GM12872 (cell line): Measurements from ENCODE around the gene CACNA1S.

Source experiments
- TF ChIP-seq, protein P1 (sequence below): IDR thresholded peaks from 3 replicates; pipeline ENCODE4 v1.5.1; 2011; ENCODE audit warnings: low read depth, mild to moderate bottlenecking, low read length, moderate library complexity; ENCODE audit not compliant: insufficient read depth

Gene CACNA1S

DNA sequence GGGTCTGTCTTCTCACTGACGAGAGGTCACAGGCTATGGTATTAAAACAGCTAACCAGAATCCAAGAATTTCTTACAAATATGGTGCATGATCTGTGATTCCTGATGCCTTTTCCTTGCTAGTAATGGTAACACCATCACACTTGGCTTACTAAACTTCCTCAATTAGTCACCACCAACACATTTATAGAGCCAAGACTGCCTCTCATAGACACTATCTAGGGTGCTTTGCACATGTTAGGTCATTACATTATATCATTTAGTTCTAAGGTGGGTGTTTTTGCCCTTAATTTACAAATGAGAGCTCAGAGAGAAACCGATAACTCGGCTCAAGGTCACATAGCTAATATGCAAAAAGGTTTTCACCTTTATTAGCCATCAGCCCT is 97.4 kb downstream of the CACNA1S start:
- TF ChIP-seq, protein P1, sequence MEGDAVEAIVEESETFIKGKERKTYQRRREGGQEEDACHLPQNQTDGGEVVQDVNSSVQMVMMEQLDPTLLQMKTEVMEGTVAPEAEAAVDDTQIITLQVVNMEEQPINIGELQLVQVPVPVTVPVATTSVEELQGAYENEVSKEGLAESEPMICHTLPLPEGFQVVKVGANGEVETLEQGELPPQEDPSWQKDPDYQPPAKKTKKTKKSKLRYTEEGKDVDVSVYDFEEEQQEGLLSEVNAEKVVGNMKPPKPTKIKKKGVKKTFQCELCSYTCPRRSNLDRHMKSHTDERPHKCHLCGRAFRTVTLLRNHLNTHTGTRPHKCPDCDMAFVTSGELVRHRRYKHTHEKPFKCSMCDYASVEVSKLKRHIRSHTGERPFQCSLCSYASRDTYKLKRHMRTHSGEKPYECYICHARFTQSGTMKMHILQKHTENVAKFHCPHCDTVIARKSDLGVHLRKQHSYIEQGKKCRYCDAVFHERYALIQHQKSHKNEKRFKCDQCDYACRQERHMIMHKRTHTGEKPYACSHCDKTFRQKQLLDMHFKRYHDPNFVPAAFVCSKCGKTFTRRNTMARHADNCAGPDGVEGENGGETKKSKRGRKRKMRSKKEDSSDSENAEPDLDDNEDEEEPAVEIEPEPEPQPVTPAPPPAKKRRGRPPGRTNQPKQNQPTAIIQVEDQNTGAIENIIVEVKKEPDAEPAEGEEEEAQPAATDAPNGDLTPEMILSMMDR, result no peak

DNA sequence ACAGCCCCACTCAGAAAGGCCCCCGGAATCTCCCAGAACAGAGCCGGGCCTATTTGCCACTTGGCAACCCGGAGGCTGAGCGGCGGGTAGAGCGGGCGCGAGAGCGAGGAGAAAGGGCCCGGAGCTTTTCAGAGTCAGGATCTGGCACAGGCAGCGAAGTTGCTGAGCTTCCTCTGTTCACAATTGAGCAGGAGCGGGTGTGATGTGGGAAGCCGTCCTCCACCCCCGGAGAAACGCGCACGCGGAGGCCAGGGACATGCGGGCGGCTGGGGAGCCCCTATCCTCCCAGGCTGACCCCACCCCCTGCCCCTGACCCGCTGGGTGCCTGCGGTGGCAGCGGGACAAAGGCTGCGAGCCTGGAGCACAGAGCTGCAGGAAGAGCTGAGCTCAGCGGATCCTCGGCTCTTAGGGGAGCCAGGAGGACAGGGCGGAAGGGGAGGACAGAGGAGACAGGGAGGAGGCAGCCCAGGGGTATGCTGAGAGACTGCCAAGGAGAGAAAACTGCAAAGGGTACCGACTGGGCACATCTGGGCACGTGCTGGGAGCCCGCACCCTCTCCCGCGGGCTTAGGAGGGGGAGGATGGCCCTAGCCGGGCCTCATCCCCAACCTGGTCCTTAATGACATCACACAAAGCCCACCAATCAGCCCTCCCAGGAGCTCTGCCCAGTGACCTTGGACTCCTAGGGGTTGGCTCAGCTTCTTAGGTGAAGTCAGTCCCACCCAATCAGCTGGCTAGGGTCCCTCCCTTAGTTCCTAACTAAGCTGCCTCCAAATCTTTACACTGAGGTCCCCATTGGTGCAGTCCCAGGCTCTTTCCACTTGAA is 98.0 kb downstream of the CACNA1S start:
- TF ChIP-seq, protein P1, result no peak

DNA sequence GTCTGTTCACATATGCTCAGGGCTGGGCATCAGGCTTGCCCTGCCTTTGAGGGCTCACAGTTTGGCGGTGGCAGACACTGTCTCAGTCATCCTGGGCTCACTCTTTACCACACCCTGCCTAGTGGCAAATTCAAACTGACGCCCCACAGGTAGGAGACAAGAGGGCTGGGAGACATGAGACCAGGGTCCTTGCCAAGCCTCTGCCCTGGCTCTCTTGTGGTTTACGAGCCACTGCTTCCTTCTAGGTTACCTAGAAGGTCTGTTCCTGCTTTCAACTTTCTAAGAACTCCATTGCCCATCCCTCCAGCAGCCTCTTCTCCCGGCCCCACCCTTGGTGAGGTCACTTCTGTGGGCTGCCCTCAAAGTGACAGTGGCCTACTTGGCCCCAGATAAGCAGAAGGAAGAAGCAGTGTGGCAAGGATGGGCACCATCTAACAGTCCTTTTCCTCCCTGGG is 99.2 kb downstream of the CACNA1S start:
- TF ChIP-seq, protein P1, result no peak

DNA sequence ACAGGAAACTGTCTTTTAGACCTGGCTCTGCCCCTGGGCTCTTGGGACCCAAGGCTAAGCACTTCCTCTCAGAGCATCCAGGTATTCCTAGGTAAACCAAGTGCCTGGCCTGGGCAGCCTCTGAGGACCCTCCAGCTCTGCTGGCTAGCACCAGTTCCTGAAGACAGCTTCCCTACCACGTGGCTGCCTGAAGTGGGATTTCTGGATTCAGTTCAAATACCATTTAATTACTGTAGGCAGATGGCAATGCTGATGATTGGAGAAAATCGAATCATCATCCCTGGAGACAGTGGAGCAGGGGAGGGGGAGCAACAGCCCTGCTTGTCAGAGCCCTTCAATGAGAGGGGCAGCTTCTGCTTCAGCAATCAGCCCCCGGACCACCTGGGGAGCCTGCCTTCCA is 100.6 kb downstream of the CACNA1S start:
- TF ChIP-seq, protein P1, result no peak

DNA sequence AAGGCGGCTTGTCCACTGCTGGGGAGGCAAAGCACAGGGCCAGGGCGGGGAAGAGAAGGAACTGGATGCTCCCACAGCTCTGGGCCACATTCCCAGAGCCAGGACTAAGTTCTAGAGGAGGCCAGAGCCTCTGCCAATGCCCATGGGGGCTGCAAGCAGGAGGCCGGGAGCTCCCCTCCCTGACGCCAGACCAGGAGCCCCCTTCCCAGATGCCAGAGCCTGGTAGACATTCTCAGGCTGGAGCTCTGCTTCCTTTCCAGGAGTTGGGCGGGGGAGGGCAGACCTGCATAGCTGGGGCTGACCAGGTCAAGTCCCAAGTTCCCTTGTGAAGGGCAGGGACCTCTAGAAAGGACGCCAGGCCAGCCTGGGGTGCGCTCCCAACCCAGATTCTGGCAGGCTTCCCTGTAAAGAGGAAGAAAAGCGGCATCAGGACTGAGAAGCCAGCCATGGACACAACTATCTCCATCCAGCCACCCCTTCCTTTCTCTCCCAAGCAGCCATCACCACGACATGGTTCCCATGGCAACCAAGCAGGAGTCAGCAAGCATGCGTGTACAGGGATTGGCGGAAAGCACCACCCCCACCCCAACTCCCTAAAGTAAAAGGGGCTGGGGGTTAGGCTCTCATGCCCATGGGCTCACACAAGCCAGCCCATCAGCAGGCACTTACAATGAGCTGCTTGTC is 102.1 kb downstream of the CACNA1S start:
- TF ChIP-seq, protein P1, result no peak

DNA sequence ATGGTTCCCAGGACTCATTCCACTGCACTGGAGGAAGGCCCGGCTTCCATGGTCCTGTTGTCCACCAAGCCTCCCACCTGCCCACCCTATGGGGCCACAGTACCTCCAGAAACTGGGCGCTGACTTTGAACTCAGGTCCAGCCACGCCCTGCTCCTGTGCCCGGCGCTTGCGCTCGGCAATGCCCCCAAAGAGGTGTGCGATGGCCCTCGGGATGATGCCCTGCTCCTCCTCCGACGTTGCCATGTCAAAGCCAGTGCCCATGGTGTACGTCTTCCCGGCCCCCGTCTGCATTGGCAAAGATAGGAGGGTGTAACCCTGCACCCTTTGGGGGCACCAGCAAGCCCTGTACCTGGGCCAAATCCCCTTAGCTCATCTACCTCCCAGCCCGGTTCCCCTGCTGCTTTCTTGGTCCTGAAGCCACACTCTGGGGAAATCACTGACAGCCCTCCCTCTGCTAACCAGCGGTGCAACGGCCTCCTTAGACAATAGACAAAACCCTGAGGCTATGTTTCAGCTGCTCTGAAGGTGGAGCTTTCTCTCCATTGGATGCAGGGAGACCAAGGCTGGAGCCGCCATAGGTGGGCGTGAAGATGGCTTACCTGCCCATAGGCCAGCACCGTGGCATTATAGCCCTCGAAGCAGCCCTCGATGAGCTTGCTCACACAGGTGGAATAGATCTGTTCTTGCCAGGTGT is 103.4 kb downstream of the CACNA1S start:
- TF ChIP-seq, protein P1, result no peak

DNA sequence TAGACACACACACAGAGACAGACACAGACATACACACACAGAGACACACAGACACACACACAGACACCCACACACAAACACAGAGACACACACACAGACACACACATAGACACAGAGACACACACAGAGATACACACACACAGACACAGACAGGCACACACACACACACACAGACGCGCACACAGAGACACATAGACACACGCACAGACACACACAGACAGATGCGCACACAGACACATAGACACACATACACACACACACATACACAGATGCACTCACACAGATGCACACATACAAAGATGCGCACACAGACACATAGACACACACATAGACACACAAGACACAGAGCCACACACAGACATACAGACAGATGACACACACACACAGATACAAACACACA is 104.7 kb downstream of the CACNA1S start:
- TF ChIP-seq, protein P1, result no peak
